Activated T-cell treated with anti-CD3 and anti-CD28 coated beads for 4 hours (primary cell): ENCODE measurements around the gene CCDC187.
"Not testable (repeated sequence)": the region's sequence is repeated elsewhere in the genome, so short reads cannot be mapped to it uniquely, and the experiment has no call there.

Experiments used
- DNase-seq: peaks from one replicate; pipeline ENCODE4 v3.0.0-alpha.2; 2020

Gene CCDC187

DNA sequence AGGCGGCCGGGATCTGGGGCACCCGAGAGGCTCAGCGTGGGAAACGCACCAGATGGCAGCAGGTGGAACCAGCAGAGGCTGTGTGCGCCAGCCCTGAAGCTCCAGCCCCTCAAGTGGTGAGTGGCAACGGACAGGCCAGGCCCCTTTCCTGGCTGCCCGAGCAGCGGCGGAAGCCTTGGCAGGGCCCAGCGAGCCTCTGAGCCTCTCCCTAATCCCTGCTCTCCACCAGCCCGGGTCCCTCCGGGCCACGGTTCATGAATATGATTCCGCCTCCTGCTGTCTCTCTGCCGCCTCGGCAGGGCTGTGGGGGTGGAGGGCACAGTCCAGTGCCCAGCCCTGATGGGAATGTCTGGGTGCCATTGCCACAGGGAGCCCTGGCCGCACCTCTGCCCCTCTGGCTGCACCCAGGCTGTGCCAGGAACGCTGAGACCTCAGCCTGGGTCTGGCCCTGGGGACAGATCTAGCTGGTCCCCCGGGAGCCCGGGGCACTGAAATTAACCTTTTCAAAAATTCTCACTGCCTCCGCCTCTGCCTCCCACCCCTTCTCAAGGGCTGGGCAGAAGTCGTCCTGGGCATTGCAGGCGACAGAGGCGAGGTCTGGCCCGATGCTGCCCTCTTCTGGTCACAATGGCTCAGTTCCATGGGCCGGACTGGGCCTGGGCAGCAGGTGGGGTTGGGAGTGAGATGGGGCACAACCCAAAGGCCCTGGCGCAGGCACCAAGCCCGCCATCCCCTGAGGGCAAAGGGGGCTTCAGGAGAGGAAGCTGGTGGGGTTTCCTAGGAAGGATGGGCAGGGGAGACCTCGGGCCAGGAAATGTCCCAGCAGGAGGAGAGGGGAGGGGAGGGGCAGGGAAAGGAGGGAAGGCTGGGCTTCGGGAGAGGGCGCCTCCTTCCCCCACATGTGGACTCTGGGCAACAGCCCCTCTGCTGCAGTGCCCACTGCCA, 20.3 kb downstream of the CCDC187 start:
- DNase-seq, result peak; percentile 72

DNA sequence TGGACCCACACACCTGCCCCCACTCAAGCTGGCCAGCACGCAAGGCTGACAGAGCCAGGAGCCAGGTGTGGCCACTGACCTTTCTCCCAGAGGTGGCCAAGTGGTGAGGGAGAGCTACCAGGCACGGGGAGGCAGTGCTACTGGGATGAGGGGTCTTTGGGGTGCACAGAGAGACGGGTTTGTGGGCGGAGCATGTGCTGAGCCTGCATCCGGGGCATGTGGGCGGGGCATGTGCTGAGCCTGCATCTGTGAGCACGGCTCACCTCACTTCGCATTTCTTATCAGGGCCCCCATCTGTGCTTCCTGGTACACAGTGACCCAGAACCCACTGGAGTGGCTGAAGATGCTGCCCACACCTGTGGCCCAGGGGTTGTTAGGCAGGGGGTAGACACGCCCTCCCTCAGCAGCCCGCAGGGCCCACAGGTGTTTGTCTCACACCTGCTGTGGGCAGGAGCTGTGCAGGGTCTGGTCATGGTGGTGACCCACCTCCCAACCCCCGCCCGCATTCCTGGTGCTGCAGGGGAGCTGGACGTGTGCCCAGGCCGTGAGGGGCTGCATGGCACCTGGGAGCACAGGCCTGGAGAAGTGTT, 21.5 kb downstream of the CCDC187 start:
- DNase-seq, result no peak

DNA sequence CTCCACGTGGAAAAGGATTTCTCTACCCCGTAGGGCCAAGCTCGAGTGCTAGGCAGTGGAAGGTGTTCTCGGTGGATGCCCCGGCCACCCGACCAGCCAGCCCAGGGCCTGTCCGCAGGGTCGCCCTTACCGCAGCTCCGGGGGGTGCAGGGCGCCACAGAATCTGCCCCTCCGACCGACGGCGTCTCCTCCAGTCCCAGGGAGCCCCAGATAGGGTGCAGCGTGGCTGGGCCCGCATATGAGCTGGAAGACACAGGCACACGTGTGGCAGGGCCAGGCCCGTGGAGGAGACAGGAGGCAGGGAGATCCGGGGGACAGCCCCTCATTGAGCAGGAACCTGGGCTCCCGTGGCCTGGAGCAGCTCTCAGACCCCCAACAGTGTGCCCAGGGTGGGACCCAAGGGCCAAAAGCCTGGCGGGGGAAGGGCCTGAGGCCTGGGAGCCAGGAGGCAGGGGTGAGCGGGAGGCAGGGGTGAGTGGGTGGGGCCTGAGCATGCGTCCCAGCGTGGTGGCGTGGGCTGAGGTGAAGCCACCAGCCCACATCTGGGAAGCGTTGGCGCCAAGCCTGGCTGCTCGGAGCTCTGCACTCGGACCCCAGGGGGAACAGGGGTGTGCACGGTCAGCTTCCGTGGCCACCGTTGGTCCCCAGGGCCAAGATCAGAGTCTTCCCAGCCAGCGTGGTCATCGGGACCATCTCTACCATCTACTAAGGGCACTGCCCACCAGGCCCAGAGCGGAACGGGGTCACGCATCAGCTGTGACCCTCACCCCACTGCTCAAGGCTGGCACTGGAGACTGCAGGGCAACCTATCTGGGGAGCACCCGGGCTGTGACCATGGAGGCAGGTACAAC, 22.2 kb downstream of the CCDC187 start:
- DNase-seq, result no peak

DNA sequence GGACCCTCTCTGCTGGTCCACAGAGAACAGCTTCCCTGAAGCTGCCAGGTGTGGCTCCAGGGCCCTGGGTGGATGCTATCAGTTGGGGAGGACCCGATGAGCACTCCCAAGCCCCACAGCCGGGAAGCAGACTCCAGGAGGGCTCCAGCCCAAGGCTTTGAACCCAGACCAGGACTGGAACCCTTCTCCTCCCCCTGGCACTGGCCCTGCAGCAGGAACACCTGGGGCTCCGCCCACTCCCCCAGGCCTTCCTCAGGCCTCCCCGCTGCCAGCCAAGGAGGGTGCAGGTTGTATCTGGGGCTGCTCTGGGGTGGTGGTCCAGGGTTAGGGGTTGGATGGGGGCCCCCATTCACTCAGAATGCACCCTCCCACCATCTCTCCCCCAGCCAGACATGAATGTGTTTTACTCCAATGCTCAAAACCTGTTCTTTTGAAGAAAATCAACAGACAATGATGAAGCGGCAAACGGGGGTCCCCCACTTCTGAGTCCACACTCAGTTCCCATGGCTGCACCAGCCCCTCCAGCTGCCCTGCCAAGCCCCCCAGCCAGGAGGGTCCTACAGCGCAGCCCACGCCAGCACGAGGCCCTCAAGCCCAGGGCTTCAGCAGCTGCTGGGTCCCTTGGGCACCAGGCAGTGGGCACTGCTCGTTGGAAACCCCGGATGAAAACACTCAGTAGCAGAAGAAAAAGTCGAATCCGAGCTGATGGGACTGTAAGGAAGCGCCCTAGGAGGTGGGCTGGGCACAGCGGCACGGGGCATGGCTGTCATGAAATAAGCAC, 23.2 kb downstream of the CCDC187 start:
- DNase-seq, result no peak

DNA sequence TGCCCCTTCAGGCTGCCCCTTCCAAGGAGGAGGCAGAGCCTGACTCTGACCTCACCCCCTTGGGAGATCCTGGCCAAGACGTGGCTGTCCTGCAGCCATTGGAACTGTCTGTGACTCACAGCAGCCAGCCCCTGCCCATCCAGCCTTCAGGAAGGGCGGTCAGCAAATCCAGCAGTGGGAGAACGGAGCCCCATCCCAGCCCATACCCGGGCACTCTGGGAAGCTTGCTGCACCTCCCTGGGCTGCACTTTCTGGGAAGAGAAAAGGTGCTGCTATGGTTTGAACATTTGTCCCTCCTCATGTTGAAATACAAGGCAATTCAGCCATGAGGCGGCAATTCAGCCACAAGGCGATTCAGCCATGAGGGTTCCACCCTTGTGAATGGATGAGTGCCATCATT, 24.4 kb downstream of the CCDC187 start:
- DNase-seq, result no peak

DNA sequence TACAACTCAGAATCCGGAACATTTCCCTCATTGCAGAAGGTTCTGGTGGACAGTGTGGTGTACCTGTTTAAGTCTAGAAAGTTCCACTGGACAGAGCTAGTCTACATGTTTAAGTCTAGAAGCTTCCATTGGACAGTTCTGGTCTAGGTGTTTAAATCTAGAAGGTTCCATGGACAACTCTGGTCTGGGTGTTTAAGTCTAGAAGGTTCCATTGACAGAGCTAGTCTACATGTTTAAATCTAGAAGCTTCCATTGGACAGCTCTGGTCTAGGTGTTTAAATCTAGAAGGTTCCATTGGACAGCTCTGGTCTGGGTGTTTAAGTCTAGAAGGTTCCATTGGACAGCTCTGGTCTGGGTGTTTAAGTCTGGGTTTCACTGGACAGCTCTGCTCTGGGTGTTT, 25.0 kb downstream of the CCDC187 start:
- no peak for DNase-seq

DNA sequence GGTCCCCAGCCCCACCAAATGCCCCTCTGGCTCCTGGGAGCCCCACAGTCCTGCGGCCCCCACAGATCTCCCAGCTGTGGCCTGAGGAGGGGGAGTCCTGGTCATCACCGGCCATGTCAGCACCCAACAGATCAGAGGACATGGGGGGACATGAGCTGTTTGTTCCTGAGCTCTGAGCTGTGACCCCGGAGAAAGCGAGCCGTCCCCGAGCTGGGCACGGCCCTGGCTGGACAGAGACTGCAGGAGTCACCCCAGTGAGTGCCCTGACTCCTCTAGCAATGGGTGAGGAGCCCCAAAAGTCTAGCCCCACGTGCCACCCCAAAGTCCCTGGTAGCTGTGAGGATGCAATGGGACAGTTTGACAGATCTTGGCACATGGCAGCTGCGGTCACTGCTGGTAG, 25.7 kb downstream of the CCDC187 start:
- no peak for DNase-seq

DNA sequence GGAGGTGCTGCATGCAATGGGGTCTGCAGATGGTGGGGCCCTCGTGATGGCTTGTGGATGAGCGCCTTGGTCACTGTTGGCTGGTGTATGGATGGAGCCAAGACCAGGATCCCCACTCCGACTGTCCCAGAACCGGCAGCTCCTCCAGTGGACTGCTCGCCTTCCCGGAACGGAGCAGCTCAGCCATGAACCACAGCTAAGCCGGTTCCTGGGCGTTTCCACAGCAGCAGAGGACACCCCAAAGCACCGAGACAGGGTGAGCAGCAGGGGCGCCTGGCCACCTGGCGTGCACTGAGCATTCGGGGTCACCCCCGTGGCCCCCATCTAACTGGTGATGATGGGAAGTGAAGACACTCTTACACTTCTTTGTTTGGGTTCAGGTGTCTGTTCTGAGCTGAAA, 26.1 kb downstream of the CCDC187 start:
- no peak for DNase-seq

DNA sequence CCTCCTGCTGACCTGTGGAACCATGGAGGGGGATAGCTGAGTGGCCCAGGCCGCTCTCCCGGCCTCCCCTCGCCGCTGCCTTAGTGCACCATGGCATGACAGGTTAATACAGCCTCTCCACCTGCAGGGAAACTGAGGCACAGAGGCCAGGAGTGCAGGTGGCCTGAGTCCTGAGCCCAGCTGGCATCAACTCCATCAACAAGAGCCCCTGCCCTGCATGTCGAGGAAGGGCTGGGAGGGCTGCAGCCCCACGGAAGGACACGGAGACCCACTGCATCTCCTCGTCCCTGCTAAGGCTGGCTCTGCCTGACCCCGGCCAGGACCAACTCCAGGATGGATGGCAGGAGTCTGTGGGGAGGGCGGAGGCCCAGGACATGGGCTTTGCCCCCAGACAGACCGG, 27.2 kb downstream of the CCDC187 start:
- no peak for DNase-seq

DNA sequence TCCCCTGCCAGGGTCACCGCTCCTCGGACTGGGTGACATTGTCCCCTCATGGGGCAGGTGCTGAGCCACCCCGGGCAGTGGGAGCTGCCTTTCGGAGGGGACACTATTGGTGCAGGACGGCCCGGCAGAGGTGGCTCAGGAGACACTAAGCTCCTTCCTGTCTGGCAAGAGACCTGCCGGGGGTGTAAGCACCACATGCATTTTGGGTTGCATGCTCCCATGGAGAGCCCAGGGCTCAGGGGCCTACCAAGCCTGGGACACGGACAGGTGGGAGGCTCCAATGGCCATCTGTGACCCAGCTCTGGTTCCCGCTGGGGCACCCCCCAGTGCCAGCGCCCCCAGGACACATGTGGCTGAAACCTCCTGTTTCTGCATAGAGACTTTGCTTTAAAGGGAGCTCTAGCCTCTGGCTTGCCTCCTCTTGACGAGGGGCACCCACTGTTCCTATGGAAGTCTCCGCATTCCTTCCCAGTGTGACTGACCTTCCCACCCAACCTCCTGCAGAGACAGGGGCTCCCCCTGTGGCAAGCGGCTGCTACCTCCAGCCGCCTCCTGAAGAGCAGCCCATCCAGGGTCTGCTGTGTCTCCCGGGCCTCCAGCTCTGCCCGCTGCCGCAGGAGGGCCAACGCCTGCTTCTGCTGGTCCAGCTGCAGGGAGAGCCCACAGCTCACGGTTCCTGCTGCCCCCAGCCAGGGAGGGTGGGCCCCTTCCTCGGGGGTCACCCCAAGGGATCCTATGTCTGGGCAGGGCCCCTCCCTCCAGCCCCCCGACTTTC, 28.1 kb downstream of the CCDC187 start:
- no peak for DNase-seq

DNA sequence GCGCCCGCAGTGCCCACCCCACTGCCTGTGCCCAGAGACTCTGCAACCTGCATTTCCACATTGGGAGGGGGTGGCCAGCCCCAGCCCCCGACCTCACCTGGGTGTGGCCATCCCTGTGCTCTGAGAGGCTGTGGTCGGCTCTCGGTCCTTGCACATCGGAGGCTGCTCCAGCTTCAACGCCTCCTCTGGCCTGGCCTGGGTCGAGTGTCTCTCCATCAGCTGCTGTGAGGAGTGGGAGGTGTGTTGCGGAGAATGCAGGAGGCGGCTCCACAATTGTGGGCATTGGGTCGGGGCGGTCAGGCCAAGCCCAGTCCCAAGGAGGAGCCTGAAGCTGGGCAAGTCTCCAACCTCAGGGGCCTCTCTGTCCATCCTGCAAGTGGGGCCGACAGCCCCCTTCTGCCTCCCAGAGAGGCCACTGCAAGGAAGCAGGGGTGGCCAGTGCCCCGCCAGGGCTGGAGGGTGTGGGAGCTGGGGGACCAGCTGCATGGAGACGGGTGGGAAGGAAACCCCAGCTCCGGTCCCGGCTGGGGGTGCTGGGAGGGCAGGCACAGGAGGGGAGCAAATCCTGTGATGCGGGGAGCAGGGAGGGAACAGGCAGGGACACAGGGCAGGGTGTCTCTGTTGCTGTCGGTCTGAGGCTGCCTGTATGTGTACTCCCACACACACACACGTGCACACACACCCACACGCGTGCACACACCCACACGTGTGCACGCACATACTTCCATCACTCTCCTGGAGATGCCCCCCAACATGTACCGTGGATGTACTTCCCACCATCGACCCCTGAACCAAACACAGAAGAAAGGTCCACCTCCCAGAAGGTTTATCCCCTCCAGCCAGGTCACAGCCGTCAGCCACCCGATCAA, 28.9 kb downstream of the CCDC187 start:
- DNase-seq, result no peak

DNA sequence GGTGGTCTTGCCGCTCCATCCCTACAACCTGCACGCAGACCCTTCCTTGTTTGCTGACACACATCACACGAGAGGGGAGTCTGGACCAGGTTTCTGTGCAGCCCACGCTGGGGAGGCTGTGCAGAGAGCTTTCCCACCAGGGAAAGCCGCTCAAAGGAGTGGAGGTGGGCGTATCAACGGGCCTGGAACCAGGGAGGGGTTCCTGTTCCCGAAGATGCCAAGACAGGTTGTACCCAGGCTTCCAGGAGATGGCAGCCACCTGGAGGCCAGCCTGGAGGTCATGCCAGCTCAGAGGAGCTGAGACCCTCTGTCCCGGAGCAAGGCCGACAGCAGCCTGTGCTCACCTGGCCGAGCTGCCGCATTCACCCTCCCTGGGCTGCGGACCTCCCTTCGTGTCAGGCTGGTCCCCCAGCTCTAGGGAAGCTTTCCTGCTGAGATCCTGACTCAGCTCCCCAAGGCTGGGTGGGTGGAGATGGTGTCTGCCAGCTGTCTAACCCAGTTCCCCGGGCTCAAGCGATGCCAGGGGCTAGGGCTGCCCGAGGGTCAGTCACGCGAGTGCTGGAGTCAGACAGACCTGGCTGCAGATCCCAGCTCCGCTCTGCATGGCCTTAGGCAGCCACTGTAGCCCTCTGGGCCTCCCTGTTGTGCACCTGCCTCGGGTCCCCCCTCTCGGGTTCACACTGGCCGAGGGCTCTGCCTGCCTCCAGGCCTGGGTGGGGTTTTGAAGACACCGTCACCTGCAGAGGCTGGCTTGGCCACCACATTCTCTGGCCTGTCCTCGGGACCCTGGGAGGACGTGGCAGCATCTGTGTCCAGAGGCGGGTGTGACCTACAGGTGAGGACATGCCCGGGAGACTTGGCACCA, 29.7 kb downstream of the CCDC187 start:
- no peak for DNase-seq

DNA sequence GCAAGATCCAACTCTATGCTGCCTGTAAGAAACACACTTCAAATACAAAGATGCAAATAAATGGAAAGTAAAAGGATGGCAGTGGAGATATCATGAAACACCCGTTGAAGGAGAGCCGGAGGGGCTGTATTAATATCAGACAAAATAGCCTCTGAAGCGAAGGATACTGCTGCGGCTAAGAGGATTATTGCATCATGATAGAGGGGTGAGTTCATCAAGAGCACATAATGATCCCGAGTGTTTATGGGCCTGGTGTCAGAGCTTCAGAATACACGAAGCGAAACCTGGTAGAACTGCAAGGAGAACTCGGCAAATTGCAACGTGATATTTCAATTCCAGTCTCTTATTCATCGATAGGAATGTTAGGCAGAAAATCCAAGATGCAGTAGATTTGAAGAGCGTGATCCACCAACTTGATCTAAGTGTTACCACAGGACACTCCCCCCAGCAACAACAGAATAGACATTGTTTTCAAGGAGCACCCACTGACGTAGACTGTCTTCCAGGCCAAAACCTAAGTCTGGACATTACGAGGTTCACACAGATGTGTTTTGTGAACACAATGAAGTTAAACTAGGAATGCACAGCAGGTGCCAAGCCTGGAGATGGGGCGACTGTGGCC, 30.5 kb downstream of the CCDC187 start:
- no peak for DNase-seq

DNA sequence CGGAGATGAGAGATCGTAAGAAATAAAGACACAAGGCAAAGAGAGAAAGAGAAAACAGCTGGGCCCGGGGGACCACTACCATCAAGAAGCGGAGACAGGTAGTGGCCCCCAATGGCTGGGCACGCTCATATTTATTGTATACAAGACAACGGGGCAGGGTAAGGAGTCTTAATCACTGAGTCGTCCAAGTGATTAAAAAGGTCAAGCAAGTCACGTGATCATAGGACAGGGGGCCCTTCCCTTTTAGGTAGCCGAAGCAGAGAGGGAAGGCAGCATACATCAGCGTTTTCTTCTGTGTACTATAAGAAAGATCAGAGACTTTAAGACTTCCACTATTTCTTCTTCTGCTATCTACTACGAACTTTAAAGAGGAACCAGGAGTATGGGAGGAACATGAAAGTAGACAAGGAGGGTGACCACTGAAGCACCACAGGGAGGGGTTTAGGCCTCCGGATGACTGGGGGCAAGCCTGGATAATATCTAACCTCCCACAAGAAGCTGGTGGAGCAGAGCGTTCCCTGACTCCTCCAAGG, 33.7 kb downstream of the CCDC187 start:
- DNase-seq, result no peak

DNA sequence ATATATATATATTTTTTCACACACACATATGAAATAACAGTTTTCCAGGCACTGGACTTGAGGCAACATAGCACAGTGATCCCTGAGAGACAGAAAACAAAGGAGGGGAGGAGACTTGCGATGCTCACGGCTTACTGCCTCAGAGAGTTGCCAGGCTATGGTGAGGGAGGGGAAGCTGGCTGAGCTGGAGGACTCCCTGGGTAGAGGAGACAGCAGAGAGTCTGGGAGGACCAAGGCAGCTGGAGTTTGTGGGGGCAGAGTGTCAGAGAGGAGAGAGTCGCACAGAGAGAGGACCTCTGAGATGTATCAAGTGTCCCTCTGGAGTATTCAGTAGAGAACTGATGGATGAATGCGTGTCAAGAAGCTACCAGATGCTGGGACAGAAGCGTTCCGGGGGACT, 35.2 kb downstream of the CCDC187 start:
- DNase-seq, result no peak

DNA sequence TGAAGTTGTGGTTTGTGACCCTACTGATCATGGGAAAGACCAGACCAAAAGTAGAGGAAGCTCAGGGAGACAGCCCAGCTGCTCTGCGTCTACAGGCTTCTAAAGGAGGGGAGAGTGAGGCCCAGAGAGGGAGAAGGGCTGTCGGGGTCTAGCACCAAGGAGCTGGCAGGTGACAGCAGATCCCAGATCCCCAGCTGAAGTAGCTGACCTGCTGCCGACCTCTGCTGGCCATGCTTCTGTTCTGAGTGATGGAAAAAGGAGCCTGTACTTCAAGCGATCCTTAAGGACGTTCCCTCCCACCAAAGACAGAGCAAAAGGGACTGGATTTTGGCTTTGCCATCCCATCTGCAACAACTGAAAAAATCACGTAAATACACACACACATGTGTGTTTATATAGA, 35.6 kb downstream of the CCDC187 start:
- DNase-seq, result no peak

DNA sequence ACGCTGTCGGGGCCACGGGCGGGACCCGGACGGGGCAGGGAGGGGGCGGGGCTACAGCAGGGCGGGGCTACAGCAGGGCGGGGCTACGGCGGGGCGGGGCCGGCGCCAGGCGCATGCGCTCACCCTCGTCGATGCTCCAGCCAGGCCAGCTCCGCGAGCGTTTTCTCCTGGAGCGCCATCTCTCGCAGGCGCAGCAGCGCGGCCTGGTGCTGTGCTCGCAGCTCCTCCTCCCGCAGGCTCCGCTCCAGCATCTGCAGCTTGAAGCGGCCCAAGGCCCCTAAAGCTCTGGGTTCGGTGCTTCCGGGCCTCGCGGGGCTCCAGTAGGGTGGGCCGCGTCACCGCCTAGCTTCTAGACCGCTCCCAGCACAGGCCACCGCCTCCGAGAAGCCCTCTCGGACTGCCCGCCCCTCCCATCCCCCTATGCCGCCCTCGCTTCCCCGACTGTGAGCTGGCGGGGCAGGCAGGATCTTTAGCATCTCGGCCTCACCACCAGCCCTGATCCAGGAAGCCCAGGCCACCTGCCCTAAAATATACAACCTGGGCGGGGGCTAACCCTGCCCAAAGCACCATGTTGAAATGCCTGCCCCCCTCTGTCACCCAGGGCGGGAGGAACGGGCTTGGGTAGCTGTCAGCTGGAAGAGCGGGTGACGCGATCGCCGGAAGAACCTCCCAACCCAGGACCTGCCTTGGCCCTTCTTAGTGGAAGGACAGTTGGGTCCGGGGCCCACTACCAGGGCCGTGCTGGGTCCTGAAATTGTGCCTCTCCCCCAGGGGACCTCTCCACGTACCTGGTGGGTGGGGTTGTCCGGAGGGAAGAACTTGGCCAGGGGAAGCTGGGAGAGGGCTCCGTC, 36.4 kb downstream of the CCDC187 start:
- DNase-seq, result peak; percentile 79

DNA sequence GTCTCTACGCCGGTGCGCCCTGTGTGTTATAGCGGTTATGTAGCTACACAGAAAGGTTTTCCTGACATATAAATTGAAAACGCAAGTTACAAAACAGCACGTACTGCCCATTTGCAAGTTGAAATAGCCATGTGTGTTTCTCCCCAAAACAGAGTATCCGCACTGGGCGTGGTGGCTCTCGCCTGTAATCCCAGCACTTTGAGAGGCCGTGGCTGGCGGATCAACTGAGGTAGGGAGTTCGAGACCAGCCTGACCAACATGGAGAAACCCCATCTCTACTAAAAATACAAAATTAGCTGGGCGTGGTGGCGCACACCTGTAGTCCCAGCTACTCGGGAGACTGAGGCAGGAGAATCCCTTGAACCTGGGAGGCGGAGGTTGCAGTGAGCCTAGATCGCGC, 37.3 kb downstream of the CCDC187 start:
- DNase-seq, result not testable (repeated sequence)
